ACC112 (cell line): Measurements from ENCODE around the gene RNU5D-1.

Source experiments
- H2AFZ ChIP-seq: fragments of 200-600 bp; sonication (generic); one replicate; pipeline ENCODE4 v1.6.0; 2017; ENCODE audit warnings: antibody characterized with exemption, low read length; ENCODE audit not compliant: unreplicated experiment
- H3K27ac ChIP-seq: fragments of 200-600 bp; sonication (generic); 2 replicates; pipeline ENCODE4 v1.5.1; 2014; ENCODE audit warnings: low read depth, mild to moderate bottlenecking, antibody characterized with exemption, low read length, moderate library complexity
- H3K27me3 ChIP-seq: fragments of 200-600 bp; sonication (generic); 2 replicates; pipeline ENCODE4 v1.6.1; 2014; ENCODE audit warnings: mild to moderate bottlenecking, antibody characterized with exemption, low read length, moderate library complexity, mixed read lengths; ENCODE audit not compliant: insufficient read depth
- H3K36me3 ChIP-seq: fragments of 200-600 bp; sonication (generic); 2 replicates; pipeline ENCODE4 v1.6.1; 2016; ENCODE audit warnings: mild to moderate bottlenecking, antibody characterized with exemption, low read length, moderate library complexity, mixed read lengths; ENCODE audit not compliant: insufficient read depth
- H3K4me1 ChIP-seq: fragments of 200-600 bp; sonication (generic); one replicate; pipeline ENCODE4 v1.6.1; 2016; ENCODE audit warnings: low read length, mixed read lengths; ENCODE audit not compliant: insufficient read depth, unreplicated experiment, control insufficient read depth
- H3K4me3 ChIP-seq: fragments of 200-600 bp; sonication (generic); 2 replicates; pipeline ENCODE4 v1.5.1; 2014; ENCODE audit warnings: mild to moderate bottlenecking, low read depth, low read length
- H3K79me2 ChIP-seq: fragments of 200-600 bp; sonication (generic); one replicate; pipeline ENCODE4 v1.6.0; 2016; ENCODE audit warnings: low read length; ENCODE audit not compliant: control insufficient read depth, unreplicated experiment, insufficient read depth

Gene RNU5D-1

GRCh38 chr1:44684525-44684924, 46.4 kb downstream of the RNU5D-1 start:
- Histone ChIP-seq H2AFZ (no peak overlapping the region), H3K36me3 (no peaks in the 10 kb centered on the region), H3K79me2 (no peaks in the 10 kb centered on the region), H3K4me1 (no peaks in the 10 kb centered on the region), H3K4me3 (no peak overlapping the region), H3K27me3 (no peaks in the 10 kb centered on the region), H3K27ac (no peak overlapping the region)

DNA sequence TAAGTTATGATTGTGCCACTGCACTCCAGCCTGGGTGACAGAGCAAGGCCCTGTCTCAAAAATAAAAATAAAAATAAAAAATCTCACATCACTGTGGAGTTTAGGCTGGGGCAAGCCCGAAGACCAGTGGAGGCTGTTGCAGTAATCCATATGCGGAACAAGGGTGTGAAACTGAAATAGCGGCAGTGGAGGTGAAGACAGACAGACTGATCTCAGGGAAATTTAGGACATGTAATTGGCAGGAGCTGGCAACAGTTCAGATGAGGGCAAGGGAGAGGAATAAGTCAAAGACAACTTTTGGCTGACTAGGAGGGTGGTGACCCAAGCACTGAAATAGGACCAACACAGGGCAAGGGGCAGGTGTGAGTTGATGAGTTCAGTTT, 48.1 kb downstream of the RNU5D-1 start:
- Histone ChIP-seq H3K4me1 (no peaks in the 10 kb centered on the region), H3K4me3 (no peak overlapping the region), H3K27me3 (no peaks in the 10 kb centered on the region), H3K36me3 (no peaks in the 10 kb centered on the region), H2AFZ (no peak overlapping the region), H3K27ac (no peak overlapping the region), H3K79me2 (no peaks in the 10 kb centered on the region)

GRCh38 chr1:44681905-44682882, 48.8 kb downstream of the RNU5D-1 start:
- no peaks in the 10 kb centered on the region for H3K27me3 ChIP-seq
- no peak overlapping the region for H2AFZ ChIP-seq
- peaks cover 4% of the 10 kb centered on the region for H3K4me1 ChIP-seq
- H3K79me2 ChIP-seq, result no peaks in the 10 kb centered on the region
- H3K27ac ChIP-seq, result no peak overlapping the region
- H3K36me3 ChIP-seq, result no peaks in the 10 kb centered on the region
- no peak overlapping the region for H3K4me3 ChIP-seq
